GM19455 (cell line): ENCODE results near the gene CPEB1.
A peak's percentile ranks its signal among the peaks of the same experiment; 100 is the strongest.

Experiments
- ATAC-seq: cut with Tn5 transposase; IDR thresholded peaks from one replicate; pipeline ENCODE4 v1.9.1; 2021; ENCODE audit not compliant: unreplicated experiment

CPEB1 gene

DNA sequence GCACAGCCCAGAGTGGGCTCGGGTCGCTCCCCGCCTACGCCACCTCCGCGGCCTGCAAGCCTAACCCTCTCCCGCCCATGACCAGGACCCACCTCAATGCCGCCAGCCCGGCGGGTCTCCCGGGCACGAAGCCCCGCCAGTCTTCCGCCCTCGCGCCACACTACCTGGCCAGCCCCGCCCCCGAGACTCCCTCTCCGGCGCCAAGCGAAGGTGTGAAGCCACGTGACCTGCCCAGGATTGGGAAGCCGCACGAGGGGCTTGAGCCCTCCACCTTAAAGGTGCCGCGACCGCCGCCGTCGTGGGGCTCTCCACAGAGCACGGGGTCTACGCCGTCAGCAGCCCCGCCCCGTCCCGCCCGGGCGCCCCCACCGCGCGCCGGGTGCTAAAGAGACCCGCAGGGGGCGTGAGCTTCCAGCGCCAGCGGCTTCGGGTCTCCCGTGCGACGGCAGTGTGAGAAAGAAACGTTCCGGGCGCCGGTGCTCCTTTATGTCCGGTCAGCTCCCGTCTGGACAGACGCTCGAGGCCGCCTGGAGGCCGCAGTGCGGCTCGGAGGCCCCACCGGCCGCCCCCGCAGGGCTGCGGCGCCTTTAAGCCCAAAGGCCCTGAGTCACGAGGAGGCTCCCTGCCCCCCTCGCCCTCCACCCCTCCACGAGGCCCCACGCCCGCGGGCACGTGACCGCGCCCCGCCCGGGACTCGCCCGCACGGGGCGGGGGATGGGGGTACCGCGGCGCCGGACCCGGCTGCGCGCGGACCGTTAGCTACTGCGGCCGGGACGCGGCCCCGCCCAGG lies at the start of gene CPEB1:
Gene CPEB1 (minus strand): TSS at position 319 of the 790 bp plus-strand sequence. CDS start 18,904 bp downstream, outside the sequence.
- ATAC-seq = peak; percentile 40

- no peak for ATAC-seq
Measured at GRCh38 chr15:82692171-82692570, 45.0 kb upstream of the CPEB1 start.

GRCh38 chr15:82689147-82689546 lies 42.0 kb upstream of the CPEB1 start:
- ATAC-seq = no peak

DNA sequence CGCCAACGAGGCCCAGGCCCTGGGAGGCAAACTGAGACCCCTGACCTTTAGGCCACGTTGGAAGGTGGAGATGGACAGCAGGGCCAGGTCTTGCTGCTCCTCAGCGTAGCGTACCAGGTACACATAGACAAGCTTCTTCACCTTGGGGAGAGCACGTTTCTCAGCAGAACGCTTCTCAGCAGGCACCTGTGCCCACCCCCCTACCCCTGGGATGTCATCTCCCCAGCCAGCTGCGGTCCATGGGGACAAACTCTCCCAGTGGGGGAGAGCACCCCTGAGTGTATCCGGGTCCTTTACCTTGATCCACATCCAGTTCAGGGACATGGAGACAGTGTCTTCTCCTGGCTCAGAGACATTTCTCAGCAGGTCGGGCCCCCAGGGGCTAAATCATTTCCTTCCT lies 41.5 kb upstream of the CPEB1 start:
- no peak for ATAC-seq

- no peak for ATAC-seq
Measured at GRCh38 chr15:82681371-82681770, 34.2 kb upstream of the CPEB1 start.

GRCh38 chr15:82680200-82681102 lies 33.3 kb upstream of the CPEB1 start:
- ATAC-seq = peak; percentile 78

- no peak for ATAC-seq
Measured at GRCh38 chr15:82679626-82680199, 32.5 kb upstream of the CPEB1 start.

DNA sequence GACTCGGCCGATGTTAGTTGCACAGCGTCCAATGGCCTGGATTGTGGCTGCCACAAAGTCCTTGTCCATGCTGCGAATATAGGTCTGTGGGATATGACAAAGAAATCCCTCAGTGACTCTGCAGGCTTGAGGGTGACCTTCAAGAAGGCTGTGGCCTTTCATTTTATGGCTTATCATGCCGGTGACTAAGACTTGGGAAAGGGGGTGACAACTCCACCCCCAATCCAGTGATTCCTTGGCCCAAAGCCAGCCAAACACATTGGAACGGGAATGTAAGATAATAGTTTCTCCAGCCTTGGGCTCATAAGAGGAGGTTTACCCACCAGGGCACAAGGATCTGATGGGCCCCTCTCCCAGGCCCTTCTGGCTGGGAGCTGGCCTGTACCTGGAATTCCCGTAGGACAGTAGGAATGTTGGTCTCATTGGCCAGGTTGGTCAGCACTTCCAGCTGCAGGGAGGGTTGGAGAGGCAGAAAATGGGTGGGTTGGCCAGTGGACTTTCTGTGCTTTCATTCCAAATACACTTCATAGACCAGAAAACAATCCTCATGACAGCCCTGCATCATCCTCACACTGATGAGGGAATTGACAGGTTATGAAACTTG lies 30.7 kb upstream of the CPEB1 start:
- ATAC-seq = no peak

DNA sequence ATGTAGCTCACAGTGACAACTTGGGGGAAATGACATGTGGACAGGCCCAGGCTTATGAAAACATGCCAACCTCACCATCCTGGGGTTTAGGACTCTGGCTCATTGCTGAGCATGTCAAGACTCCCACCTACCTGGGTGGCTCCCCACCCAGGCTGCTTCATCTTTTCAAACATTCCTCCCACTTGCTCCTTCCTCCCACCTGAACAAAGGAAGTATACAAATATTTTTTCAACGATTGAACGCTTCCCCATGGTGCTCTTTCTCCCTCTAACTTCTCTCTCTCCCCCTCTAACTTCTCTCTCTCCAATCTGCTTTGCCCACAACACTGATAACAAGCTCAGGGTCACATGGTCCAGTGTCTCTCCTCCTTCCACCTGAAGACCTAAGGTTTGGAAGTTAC lies 27.7 kb upstream of the CPEB1 start:
- no peak for ATAC-seq

DNA sequence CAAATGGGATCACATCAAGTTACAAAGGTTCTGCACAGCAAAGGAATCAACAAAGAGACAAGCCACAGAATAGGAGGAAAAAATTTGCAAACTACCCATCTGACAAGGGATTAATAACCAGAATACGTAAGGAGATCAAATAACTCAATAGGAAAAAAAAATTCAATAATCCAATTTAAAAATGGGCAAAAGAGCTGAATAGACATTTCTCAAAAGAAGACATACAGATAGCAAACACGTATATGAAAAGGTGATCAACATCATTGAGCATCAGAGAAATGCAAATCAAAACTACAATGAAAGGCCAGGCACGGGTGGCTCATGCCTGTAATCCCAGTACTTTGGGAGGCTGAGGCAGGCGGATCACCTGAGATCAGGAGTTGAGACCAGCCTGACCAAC lies 23.5 kb upstream of the CPEB1 start:
- no peak for ATAC-seq

- ATAC-seq = no peak
Measured at GRCh38 chr15:82666606-82667005, 19.4 kb upstream of the CPEB1 start.

- ATAC-seq = no peak
Measured at GRCh38 chr15:82664021-82664420, 16.9 kb upstream of the CPEB1 start.

DNA sequence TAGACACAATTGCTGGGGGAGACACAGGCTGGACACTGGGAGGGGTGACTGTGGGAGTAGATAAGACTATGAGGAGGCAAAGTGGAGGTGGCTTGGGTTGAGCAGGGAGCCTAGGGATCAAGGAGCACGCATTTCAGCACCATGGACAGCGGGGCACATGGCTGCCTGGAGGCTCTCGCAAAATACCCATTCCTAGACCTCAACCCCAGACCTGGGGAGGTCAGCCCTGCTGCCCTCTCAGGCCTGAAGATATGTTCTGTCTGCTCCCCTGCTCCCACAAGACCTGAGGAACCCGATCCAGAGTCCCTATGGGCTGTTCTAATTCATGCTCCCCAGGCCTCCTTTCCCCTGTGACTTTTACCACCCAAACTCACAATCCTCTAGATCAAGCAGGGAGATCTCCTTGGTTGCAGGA lies 16.0 kb upstream of the CPEB1 start:
- ATAC-seq = no peak

DNA sequence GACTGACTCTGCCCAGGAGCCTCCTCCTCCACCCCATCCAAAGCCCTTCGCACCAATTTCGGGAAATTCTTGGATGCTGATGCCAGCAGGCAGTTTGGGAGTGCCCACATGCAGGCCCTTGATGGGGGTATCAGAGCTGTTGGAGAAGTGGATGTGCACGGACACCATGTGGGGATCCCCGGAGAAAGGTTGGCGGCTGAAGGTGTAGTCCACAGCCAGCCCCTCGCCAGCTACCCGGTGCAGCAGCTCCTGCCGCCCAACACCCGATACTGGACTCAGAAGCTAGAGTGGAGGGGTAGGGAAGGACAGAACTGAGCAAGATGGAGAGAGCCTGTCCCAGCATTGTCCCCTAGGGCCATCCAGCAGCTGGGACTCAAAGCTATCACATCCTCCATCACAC lies 15.5 kb upstream of the CPEB1 start:
- no peak for ATAC-seq

GRCh38 chr15:82660378-82660777 lies 13.2 kb upstream of the CPEB1 start:
- ATAC-seq = no peak

DNA sequence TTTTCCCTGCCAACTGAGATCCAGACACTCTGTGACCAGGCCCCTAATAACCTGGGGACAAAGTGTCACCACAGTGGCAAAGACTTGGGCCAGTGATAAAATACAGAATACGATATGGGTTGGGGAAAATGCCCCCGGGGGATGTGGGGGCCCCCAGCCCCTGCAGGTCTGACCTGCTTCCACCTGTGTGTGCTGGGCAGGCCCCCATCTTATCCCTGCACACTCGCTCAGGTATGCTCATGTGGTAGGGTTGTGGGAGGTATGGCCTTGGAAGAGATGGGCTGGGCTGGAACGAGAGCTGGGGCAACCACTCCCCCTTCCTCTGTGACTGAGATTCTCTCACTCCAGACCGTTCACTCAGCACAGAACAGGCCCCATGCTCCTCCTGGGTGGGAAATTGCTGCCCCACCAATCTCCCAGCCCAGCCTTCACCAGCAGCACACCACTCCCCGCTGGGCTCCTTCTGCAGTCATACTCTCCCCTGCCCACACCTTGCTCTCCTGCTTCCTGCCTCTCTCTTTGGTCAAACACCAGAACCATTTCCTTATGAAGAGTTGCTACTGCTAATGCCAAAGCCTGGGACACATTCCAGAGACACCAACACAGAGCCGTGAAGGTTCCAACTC lies 9.6 kb upstream of the CPEB1 start:
- no peak for ATAC-seq

- ATAC-seq = no peak
Measured at GRCh38 chr15:82655606-82656005, 8.4 kb upstream of the CPEB1 start.

- no peak for ATAC-seq
Measured at GRCh38 chr15:82653483-82654168, 6.5 kb upstream of the CPEB1 start.

GRCh38 chr15:82651708-82652107 lies 4.5 kb upstream of the CPEB1 start:
- no peak for ATAC-seq

GRCh38 chr15:82650046-82650670 lies 3.0 kb upstream of the CPEB1 start:
- ATAC-seq = no peak
